ENCODE results near the gene MYH14.

MYH14 gene

DNA sequence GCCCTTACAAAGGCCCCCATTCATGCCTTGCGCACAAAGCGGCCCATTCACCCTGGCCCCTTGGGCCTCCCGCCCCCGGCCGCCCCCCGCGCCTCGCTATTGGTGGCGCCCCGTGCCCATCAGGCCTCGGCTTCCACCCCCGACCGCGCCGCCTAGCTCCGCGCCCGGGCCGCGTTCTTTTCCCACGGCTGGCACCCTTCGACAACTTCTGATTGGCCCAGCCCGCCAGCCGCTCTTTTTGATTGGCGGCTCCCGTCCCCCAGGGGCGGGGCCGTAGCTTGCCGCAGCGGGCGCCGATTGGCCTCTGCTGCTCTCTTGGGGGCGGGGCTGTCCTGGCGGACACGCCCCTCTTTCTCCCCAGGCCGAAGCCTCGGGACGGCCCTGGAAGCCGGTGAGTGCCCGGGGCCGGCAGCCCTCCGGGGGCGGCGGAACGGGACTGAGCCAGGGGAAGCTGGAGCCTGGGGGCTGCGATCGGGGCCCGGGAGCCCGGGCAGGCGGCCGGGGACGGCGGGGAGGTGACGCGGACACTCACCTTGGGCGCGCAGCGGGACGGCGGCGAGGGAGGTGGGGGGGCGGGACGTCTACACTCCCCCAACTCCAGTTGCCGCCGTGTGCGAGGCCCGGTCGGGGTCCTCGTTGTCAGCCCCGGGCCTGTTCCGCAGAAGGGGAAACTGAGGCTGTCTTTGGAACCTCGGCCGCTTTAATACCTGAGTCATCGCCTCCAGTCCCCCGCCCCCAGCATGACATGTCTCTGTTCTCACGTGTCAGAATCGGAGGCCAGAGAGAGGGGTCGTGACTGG lies at the start of gene MYH14:
Gene MYH14, plus strand, starts transcription at position 342 of the 800 bp plus-strand sequence. CDS start 6,744 bp downstream, outside the sequence.
- peak; percentile 97 for DNase-seq

DNA sequence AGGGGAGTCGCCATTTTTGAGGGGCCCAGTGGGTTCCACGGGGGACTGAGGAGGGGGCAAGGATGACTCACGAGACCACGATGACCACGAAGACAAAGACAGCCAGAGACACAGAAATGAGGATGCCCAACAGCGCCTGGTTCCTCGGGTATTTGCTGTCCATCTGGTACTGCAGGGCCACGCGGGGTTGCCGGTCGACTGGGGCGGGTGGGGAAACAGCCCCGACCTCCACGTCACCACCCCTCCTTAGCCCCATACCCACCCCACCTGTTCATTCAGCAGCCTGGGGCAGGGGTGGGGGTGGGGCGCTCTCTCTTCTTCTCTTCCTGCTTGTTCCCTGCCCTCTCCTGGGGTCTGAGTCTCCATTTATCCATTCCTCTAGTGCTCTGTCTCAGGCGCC lies 48.9 kb upstream of the MYH14 start:
- no peak for DNase-seq

DNA sequence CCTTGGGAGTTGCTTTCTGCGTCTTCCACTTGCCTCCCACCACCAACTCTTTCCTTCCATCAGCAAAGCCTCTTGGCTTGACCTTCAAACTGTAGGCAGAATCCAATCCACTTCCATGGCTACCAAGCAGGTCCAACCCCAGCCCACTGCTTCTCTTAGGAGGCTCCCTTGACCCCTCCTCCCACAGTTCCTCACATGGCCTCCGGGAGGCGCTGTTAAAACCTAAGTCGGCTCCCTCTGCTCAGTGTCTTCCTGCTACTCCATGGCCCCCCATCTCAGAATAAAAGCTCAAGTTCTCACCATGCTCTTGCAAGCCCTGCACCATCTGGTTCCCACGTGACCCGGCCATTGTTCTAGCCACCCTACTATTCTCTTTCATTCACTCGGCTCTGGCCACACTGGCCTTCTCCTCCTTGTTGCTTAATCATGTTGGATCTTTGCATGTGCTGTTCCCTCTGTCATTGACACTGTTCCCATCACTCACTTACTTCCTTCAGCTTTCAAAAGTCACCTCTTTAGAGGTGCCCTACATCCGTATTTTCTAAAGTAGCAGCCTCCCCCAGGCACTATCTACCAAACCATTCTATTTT lies 47.8 kb upstream of the MYH14 start:
- DNase-seq: no peak

DNA sequence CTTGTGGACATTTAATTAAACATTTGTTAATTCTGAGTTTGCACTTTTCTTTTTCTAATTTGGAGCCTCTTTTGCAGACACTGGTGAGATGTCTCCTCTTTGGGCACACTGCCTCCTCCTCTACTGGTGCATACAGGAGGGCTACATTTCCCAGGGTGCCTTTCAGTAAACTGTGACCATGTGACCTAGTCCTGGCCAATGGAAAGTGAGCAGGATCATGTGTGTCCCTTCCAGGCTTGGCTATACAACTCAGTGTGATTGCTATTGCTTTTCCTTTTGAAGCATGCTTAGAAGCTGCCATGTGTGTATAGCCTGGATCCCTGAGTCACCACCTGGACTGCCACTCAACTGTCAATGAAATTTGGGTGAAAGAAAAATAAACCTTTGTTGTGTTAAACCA lies 44.8 kb upstream of the MYH14 start:
- DNase-seq: no peak

DNA sequence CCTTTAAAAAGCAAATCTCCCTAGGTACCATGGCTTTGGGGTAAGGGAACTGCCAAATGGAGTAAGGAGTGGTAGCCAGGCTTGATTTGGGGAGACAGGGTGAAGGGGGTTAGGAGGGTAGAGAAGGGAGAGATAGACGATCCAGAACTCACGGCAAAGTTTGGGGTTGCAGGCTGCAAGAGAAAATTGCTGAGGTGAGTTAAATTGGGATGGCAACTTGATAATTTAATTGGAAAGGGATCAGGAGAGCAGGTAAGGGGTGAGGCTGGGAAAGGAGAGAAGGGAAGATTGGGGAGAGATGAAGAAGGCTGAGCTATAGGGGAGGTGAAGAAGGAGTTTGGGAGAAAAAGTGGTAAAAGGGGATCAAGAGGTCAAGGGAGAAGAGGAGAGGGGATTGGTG lies 44.3 kb upstream of the MYH14 start:
- no peak for DNase-seq

DNA sequence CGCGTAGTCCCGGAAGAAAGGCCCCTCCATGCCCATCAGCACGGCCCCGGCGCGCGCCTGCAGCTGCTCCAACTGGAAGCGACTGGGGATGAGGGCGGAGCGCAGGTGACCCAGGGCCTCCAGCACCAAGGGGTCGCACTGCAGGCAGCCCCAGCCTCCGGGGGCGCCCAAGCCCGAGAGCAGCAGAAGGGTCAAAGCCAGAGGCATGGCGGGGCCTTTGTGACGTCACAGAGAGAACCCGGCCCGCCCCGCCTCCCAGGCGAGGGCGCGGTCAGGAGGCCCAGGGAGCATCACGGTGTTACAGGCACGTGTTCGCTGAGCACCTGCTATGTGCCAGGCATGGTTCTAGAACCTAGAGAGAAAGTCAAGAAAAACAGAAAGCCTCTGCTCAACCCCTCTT lies 40.4 kb upstream of the MYH14 start, which contains the start of gene IZUMO2:
Gene IZUMO2, minus strand, starts transcription at position 294 of the 400 bp plus-strand sequence. Its CDS starts 87 bp downstream, at position 207.
- DNase-seq: no peak

DNA sequence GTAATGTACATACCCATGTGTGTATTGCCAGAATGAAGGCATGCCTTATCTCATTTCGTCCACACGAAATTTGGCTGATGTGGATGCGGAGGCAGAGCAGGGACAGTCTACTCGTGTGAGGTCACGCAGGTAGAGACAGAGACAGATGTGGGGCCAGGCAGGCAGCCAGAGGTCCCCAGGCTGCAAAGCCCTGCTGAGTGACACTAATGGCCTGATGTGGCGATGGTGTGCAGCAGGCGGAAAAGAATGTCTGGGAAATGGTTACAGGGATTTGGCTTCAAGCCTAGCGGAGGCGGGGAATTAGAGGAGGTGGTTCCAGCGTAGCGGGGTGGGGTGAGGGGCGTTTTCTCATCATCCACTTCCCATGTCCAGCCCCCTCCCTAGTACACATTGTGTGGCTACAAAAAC lies 36.1 kb upstream of the MYH14 start:
- DNase-seq: peak; percentile 61

DNA sequence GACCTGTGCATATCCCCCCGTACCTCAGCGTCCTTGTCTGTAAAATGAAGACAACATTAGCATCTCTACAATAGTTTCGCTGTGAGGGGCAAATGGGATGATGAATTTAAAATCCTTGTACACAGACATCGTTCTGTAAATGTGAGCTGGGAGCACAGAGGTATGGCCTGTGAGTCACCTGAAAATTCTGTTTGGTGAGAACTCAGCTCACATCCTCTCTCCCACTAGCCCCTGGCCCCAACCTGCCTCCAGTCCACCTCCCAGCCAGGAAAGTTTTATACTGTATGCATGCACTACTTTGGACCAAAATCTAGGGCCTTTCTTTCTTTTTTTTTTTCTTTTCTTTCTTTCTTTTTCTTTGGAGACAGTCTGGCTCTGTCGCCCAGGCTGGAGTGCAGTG lies 31.7 kb upstream of the MYH14 start:
- DNase-seq: no peak

DNA sequence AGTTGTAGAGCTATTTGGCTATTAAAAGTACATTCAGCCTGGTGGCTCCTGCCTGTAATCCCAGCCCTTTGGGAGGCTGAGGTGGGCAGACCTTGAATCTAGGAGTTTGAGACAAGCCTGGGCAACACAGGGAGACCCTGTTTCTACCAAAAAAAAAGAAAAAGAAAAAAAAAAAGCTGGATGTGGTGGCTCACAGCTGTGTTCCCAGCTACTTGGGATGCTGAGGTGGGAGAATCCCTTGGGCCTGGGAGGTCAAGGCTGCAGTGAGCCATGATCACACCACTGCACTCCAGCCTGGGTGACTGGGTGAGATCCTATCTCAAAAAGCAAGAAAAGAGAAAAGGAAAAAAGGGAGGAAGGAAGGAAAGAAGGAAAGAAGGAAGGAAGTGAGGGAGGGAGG lies 30.7 kb upstream of the MYH14 start:
- DNase-seq: no peak

DNA sequence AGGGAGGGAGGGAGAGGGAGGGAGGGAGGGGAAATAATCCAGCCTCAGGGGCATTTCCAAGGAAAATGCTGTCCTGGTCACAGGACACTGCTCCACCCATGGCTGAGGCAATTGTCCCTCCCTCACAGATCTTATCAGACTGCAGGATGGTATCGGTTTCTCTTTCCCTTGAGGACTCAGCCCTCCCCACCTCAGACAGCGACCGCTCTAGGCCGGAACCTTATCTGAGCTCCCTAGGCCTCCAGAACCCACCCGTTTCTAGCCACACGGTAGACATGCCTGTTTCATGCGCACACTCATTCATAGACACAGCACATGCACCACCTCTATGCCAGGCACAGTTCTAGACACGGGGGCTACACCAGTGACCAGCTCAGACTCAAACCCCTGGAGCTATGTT lies 30.3 kb upstream of the MYH14 start:
- DNase-seq: no peak

DNA sequence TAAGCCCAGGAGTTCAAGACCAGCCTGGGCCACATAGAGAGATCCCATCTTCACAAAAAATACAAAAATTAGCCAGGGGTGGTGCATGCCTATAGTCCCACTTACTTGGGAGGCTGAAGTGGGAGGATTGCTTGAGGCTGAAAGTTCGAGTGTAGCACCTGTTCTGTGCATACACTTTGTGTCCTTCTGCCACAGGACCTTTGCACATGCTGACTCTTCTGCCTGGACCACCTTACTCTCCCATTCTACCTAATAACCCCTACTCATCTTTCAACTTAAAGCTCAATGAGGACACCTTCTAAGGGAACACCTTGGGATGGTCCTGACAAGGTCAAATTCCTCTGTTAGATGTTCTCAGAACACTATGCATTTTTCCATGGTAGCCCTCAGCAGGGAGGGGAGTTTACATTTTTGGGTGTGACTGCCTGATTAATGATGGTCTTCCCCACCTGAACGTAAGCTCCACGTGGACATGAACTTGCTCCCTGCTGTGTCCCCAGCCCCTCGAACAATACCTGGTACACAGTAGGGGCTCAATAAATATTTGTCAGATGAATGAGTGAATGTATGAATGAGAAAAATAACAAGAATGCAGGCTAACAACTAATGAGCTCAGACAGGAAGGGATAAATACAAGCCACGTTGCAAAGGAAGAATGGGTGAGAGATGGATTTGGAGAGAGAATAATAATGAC lies 29.2 kb upstream of the MYH14 start:
- DNase-seq: no peak

DNA sequence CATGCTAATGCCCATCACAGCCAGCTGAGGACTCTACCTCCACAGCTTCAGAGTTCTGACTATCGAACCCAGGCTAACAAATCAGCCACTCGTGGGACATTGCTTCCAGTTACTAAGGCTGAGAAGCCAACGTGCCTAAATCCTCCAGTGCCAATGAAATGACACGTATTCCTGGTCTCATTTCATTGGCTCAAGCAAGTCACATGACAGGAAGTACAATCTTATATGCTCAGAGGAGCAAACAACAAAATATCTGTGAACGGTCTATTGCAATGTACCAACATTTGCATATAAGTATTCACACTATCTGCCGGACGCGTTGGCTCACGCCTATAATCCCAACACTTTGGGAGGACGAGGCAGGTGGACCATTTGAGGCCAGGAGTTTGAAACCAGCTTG lies 27.5 kb upstream of the MYH14 start:
- DNase-seq: no peak

DNA sequence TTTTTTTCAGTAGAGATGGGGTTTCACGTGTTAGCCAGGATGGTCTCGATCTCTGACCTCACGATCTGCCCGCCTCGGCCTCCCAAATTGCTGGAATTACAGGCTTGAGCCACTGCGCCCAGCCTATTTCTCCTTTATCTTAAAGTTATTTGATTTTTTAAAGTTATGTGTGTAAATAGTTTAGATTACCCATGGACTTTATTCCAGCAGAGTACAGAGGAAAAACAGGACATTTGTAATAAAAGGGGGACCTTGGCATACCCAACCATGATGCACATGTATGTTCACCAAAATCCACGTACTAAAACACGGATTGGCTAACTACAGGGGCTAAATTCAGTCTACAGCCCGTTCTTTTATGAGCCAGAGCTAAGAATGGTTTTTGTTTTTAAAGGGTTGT lies 26.6 kb upstream of the MYH14 start:
- DNase-seq: no peak

DNA sequence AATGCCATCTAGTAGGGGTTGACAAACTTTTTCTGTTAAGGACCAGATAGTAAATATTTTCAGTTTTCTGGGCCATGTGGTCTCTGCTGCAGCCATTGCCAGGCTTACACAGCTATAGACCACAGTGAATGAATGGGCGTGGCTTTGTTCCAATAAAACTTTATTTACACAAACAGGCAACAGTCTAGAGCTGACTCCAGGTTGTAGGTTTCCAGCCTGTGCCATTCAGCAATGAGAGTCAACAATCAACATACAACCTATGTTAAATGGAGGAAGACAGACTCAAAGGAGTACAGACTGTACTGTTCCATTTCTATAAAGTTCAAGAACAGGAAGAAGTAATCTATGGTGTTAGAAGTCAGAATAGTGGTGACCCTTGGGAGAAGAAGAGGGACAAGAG lies 25.1 kb upstream of the MYH14 start:
- no peak for DNase-seq

DNA sequence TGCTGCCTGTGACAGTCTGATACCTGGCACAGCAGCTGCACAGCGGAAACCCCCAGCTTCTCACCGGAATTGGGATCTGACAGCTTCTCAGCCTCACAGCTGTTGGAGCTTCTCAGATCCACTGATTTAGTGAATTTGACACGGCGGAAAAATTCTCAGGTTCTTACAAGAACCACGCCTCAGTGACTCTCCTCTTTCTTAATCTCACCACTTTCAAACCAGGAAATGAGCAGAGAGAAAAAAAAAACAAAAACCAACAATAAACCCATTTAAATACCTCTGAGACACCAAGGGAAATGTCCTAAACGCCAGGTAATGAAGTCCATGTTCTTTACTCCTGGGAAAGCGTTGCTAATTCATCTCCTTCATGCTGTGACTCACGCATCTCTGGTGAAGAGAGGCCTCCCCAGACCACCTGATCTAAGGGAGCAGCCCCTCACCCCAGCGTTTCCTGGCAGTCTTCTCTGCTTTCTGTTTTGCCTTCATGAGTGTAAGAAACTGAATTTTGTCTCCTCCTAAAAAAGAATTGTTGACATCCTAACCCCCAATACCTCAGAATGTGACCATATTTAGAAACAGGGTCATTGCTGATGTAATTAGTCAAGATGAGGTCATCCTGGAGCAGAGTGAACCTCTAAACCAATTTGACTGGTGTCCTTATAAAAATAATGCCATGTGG lies 24.4 kb upstream of the MYH14 start:
- no peak for DNase-seq

DNA sequence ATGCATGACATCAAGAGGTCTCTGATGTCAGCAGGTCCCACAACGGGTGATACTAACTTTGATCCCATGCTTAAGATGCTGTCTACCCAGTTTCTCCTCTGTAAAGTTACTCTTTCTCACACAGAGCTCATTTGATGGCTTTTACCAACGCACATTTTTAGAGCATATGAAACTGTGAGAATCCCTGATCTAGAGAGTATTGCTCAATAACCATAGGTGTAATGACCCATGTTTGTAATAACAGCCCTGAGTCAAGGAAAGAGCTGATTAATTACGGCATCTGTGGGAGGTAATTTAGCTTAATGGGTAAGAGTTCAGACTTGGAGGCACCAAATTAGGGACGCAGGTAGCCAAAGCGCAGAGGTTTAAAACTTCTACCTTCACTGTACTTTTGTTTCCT lies 22.3 kb upstream of the MYH14 start:
- DNase-seq: no peak

DNA sequence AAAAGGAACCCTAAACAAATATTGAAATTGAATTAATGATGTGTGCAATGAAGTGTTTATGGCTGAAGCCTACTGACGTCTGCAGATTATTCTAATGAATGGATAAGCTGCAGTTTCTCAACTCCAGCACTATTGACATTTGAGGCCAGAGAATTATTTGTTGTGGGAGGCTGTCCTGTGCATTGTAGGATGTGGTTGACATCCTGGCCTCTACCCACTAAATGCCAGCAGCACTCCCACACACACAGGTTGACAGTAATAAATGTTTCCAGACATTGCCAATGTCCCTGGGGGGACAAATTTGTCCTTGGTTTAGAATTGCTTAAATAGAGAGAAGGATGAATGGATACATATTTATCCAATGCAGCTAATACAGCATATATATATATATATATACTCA lies 19.2 kb upstream of the MYH14 start:
- no peak for DNase-seq

DNA sequence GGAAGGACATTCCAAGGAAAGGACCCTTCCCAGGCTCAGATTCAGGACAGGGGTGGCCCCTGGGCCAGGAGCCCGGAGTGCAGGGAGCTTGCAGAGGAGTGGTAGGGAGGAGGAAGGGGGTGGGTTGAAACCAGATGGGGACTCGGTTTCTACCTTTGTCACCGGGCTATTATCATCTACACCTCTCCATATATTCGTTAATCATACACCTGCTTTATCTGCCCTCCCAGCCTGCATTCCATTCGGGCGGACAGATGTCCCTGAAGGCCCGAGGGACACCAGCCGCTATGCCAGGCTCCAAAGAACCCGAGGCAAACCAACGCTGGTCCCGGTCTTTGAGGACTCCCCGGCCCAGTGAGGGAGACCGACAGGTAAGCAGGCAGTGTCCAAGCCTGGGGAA lies 15.5 kb upstream of the MYH14 start:
- no peak for DNase-seq

DNA sequence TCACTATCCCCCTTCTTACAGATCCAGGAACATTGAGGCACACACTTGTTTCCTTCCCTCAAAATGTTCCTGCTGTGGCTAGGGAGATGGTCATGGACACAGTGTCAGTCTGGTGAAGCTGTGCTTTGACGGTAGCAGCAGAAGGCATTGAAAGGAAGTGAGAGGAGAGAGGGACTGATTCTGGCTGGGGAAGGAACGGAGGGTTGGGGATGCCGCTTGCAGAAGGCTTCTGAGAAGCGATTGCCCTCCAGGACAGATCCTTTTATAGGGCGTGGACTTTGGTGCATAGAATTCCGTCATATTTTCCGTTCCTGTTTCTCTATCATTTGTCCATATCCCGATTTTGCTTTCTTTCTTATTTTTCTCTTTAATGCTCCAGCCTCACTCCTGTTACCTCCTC lies 14.1 kb upstream of the MYH14 start:
- DNase-seq: no peak

DNA sequence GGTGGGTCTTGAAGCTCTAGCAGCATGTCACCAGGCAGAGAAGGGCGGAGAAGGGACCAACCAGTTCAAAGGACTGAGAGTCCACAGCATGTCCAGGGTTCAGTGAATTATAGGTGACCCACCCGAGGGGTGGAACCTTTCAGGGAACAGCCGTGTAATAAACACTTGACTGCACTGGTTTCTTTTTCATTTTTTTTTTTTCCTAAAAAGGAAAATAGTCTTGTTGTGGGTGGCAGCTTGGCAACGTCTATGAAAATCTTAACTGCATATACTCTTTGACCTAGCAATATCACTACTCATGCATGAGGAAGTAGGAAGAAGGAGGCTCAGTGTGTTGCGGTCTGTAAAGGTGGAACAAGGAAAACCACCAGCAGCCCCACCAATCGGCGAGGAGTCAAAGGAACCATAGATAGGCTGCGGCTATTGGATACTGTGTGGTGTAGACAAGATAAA lies 13.0 kb upstream of the MYH14 start:
- DNase-seq: no peak

DNA sequence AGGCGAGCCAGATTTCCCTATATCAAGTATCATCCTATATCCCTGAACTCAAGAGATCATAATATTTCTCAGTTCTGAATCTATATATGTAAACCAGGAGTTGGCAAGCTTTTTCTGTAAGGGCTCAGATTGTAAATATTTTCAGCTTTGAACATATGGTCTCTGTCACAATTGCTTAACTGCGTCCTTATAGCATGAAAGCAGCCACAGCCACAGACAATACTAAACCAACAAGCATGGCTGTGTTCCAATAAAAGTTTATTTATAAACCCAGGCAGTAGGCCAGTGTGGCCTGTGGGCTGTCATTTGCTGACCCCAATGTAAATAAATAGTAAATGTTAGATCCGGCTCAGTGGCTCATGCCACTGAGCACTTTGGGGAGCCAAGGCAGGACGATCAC lies 12.2 kb upstream of the MYH14 start:
- peak; percentile 57 for DNase-seq

DNA sequence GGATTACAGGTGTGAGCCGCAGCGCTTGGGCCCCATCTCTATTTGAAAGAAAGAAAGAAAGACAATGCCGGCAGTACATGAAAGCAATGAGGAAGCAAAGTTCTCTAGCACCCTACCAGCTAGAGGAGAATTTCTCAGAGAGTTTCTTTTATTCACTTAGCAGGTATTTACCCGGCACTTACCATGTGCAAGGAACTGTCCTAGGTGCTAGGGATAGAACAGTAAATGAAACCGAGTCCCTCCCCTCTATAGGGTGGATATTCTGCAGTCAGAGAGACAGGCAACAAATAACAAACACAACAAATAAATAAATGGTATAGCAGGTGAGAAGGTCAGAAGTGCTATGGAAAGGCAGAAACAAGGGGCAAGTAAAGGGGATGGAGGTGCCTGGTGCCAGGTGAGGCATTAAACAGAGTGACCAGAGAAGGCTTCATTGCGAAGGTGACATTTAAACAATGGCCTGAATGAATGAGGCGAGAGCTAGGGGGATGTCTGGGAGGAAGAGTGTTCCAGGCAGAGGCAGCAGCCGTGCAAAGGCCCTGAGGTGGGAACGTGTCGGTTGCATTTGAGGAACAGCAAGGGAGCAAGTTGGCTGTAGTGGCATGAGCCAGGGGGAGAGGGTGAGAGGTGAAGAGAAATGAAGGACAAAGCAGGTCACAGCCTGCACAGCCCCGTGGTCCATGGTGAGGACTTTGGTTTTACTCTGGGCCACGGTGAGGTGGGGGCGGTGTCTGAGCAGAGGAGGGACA lies 10.8 kb upstream of the MYH14 start:
- DNase-seq: no peak

DNA sequence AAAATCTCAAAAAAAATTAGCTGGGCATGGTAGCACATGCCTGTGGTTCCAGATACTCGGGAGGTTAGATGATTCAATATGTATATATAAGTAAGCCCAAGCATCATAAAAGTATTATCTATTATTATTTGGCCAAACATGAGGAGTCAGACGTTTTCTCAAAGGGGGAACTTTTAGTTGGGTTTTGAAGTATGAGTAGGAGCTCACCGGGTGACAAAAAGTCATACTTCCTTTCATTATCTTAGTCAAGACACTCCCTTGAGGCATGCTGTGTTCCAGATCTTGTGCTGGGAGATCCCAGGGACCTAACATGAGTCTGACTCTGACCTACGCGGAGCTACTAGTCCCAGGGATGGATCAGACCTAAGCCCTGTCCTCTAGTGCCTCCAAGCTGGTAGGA lies 8.2 kb upstream of the MYH14 start:
- DNase-seq: no peak

Data from NCI-H2171 (cell line).